Panc1 (cell line): Measurements from ENCODE around the gene DOK7. TPM values are rescaled to one million over a fixed set of nuclear protein-coding genes. Genes with fewer than 3 reads are reported as not detected.

ENCODE experiments used
- ATAC-seq: fragments of 200-7000 bp; cut with Tn5 transposase; 2 replicates; pipeline ENCODE4 v1.9.1; 2020; ENCODE audit warnings: mild to moderate bottlenecking, moderate library complexity
- BruUV-seq: library from RNA; stranded (reverse); fragments of 400-500 nt; replicated peaks from 2 replicates; lab custom pipeline; 2021; lab: Mats Ljungman, UMichigan
- CTCF ChIA-PET: fragments of 300-600 bp; sonication (Branson Sonifier 250); formaldehyde crosslinking; loops from one replicate; lab custom pipeline; 2022; ENCODE audit warnings: antibody characterized with exemption; lab: Charles Lee
- POLR2A ChIA-PET: fragments of 300-600 bp; sonication (Branson Sonifier 250); formaldehyde crosslinking; loops from one replicate; lab custom pipeline; 2022; ENCODE audit warnings: antibody characterized with exemption; lab: Charles Lee
- DNase-seq: peaks from one replicate; pipeline ENCODE4 v3.0.0-alpha.2; 2010; ENCODE audit warnings: low read depth, low spot score
- H3K27ac ChIP-seq: 2 replicates; pipeline ENCODE4 v1.5.1; 2011; ENCODE audit warnings: mild to moderate bottlenecking, low read length, inconsistent platforms
- H3K27me3 ChIP-seq: fragments of 200-500 bp; sonication (Bioruptor generic); 2 replicates; pipeline ENCODE4 v1.6.0; 2014; ENCODE audit warnings: low read length, inconsistent platforms; ENCODE audit not compliant: control insufficient read depth, insufficient read depth
- H3K36me3 ChIP-seq: fragments of 200-500 bp; sonication (Bioruptor generic); 2 replicates; pipeline ENCODE4 v1.5.1; 2014; ENCODE audit warnings: inconsistent platforms, mild to moderate bottlenecking, low read length, moderate library complexity; ENCODE audit not compliant: control insufficient read depth, insufficient read depth
- H3K4me1 ChIP-seq: 2 replicates; pipeline ENCODE4 v1.5.1; 2011; ENCODE audit warnings: inconsistent platforms, mild to moderate bottlenecking, low read length, moderate library complexity; ENCODE audit not compliant: control insufficient read depth, insufficient read depth
- H3K4me3 ChIP-seq, 2 experiments: 2 replicates each; pipeline ENCODE4 v1.5.1; 2011 to 2012; ENCODE audit warnings: low read depth in 2 of 2, low read length in 2 of 2, mild to moderate bottlenecking in 2 of 2, inconsistent platforms in 1 of 2, moderate library complexity in 1 of 2
- H3K9me3 ChIP-seq: fragments of 200-500 bp; sonication (Bioruptor generic); 2 replicates; pipeline ENCODE4 v1.5.1; 2014; ENCODE audit warnings: low read depth, mild to moderate bottlenecking, inconsistent platforms, low read length, moderate library complexity; ENCODE audit not compliant: control insufficient read depth, insufficient read depth
- CTCF ChIP-seq: fragments of 450-650 bp; IDR thresholded peaks from 2 replicates; pipeline ENCODE4 v1.5.1; 2017; ENCODE audit warnings: mild to moderate bottlenecking
- POLR2AphosphoS5 ChIP-seq: IDR thresholded peaks from 2 replicates; pipeline ENCODE4 v1.6.1; 2012; ENCODE audit warnings: mild to moderate bottlenecking, low read depth, low read length, moderate library complexity
- REST ChIP-seq, 2 experiments: IDR thresholded peaks; 2 replicates each; pipeline ENCODE4 v1.6.1; 2011 to 2012; ENCODE audit warnings: low read depth in 2 of 2, control low read depth in 1 of 2, low read length in 1 of 2, mild to moderate bottlenecking in 1 of 2, moderate library complexity in 1 of 2; ENCODE audit not compliant: insufficient read depth in 1 of 2
- SIN3A ChIP-seq: IDR thresholded peaks from 2 replicates; pipeline ENCODE4 v1.6.1; 2012; ENCODE audit warnings: low read depth, mild to moderate bottlenecking, low read length, moderate library complexity, borderline replicate concordance; ENCODE audit not compliant: insufficient read depth
- TCF7L2 ChIP-seq: IDR thresholded peaks from 2 replicates; pipeline ENCODE4 v1.6.1; 2011; ENCODE audit warnings: mild to moderate bottlenecking, low read depth, low read length, inconsistent platforms
- in situ Hi-C: cut with HindIII; loops from 2 replicates; pipeline ENCODE4 v1.10.0; 2016; ENCODE audit warnings: low sequenced_read_pairs, low pct_unique_long_range_greater_than_20kb
- intact Hi-C: fragments of 100-400 bp; cut with micrococcal nuclease; formaldehyde crosslinking; loops from one replicate; pipeline ENCODE4 v1.10.0; 2022; ENCODE audit not compliant: unreplicated experiment
- total RNA-seq: library from RNA; stranded (reverse); gene quantifications from one replicate; pipeline ENCODE4 v1.2.1, GENCODE V29; 2021; ENCODE audit not compliant: unreplicated experiment

Gene DOK7
- total RNA-seq, 1 experiment from 2014 or later, result 2.4 TPM

GRCh38 chr4:3516061-3516835 lies 53.1 kb downstream of the DOK7 start:
- H3K36me3 ChIP-seq, result no peaks in the 10 kb centered on the region
- DNase-seq (no peak), ATAC-seq (no peak)
- in situ Hi-C loops (no loop called here), intact Hi-C loops (no loop called here)
- ChIA-PET POLR2A (no interaction called here), CTCF (no interaction called here)
- no peaks in the 10 kb centered on the region for H3K4me1 ChIP-seq
- BruUV-seq, result no TSS peak
- TF ChIP-seq POLR2AphosphoS5, result no peak
- no peak for TF ChIP-seq REST (IDR thresholded peaks at IDR 0.05; ENCODE audit: insufficient read depth in 1 of 2, low read depth in 2 of 2, low read length in 1 of 2)
- no peak for TF ChIP-seq SIN3A
- no peak for TF ChIP-seq TCF7L2
- TF ChIP-seq CTCF, result no peak
- H3K27ac ChIP-seq, result no peak overlapping the region
- H3K27me3 ChIP-seq, result no peaks in the 10 kb centered on the region
- H3K9me3 ChIP-seq, result no peaks in the 10 kb centered on the region
- H3K4me3 ChIP-seq, result no peak overlapping the region

GRCh38 chr4:3516836-3517730 lies 54.0 kb downstream of the DOK7 start:
- CTCF ChIA-PET, result interaction anchor here (1.0 kb wide), 1 partner anchor 364 kb away, joined by 6 read pairs; no protein-coding TSS in a partner anchor
- POLR2A ChIA-PET, result no interaction called here
- no peaks in the 10 kb centered on the region for H3K36me3 ChIP-seq

More at GRCh38 chr4:3516836-3517730, 54.0 kb downstream of the DOK7 start:
- in situ Hi-C loops (no loop called here), intact Hi-C loops (no loop called here)
- TF ChIP-seq CTCF (no peak), SIN3A (no peak), TCF7L2 (no peak), REST (IDR thresholded peaks at IDR 0.05; ENCODE audit: insufficient read depth in 1 of 2, low read depth in 2 of 2, low read length in 1 of 2) (no peak), POLR2AphosphoS5 (no peak)
- no peak for ATAC-seq
- Histone ChIP-seq H3K9me3 (no peaks in the 10 kb centered on the region), H3K27me3 (no peaks in the 10 kb centered on the region), H3K4me1 (no peaks in the 10 kb centered on the region), H3K27ac (no peak overlapping the region), H3K4me3 (no peak overlapping the region)
- no TSS peak for BruUV-seq
- no peak for DNase-seq
